ENCODE results near the gene OVAAL. TPM values are rescaled to one million over a fixed set of nuclear protein-coding genes. Genes with fewer than 3 reads are reported as not detected.

OVAAL gene
- polyA plus RNA-seq, 3 donors: not detected

GRCh38 chr1:180524160-180524914 is 34.4 kb upstream of the OVAAL start:
- WGBS (ENCODE audit: insufficient coverage): 100% methylated on average over 4 of the region's 7 CpGs
- peaks cover 10% of the 10 kb centered on the region for H3K4me1 Mint-ChIP-seq
- Histone ChIP-seq H2AFZ (ENCODE audit: insufficient read depth, low read depth, low read length, poor library complexity, severe bottlenecking) (no peak overlapping the region), H3K9ac (ENCODE audit: insufficient read depth, low read length, poor library complexity, severe bottlenecking) (no peak overlapping the region), H3K79me2 (ENCODE audit: insufficient read depth, low read length) (no peaks in the 10 kb centered on the region), H3K9me3 (replicated peaks in 1 of 2; ENCODE audit: control insufficient read depth in 1 of 2, insufficient read depth in 1 of 2, low read length in 2 of 2) (no peaks in the 10 kb centered on the region), H3K4me3 (replicated peaks in 1 of 3; ENCODE audit: low read depth in 2 of 3, low read length in 3 of 3) (no peak overlapping the region), H3K4me2 (replicated peaks; ENCODE audit: extremely low read depth, low read length, poor library complexity, severe bottlenecking) (no peak overlapping the region), H4K20me1 (ENCODE audit: insufficient read depth, low read length) (no peaks in the 10 kb centered on the region), H3K36me3 (replicated peaks in 1 of 2; ENCODE audit: control insufficient read depth in 1 of 2, insufficient read depth in 2 of 2, low read length in 2 of 2) (no peaks in the 10 kb centered on the region), H3K27ac (ENCODE audit: low read depth in 1 of 2, low read length in 2 of 2) (no peak overlapping the region), H3K27me3 (ENCODE audit: control insufficient read depth in 2 of 2, insufficient read depth in 2 of 2, low read length in 2 of 2) (no peaks in the 10 kb centered on the region), H3K4me1 (ENCODE audit: control insufficient read depth in 1 of 2, insufficient read depth in 2 of 2, low read length in 2 of 2) (peaks cover 5 to 8% of the 10 kb centered on the region in 2 donors)
- TF ChIP-seq, protein P1, sequence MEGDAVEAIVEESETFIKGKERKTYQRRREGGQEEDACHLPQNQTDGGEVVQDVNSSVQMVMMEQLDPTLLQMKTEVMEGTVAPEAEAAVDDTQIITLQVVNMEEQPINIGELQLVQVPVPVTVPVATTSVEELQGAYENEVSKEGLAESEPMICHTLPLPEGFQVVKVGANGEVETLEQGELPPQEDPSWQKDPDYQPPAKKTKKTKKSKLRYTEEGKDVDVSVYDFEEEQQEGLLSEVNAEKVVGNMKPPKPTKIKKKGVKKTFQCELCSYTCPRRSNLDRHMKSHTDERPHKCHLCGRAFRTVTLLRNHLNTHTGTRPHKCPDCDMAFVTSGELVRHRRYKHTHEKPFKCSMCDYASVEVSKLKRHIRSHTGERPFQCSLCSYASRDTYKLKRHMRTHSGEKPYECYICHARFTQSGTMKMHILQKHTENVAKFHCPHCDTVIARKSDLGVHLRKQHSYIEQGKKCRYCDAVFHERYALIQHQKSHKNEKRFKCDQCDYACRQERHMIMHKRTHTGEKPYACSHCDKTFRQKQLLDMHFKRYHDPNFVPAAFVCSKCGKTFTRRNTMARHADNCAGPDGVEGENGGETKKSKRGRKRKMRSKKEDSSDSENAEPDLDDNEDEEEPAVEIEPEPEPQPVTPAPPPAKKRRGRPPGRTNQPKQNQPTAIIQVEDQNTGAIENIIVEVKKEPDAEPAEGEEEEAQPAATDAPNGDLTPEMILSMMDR (IDR thresholded peaks at IDR 0.05): no peak
- intact Hi-C loops (cut with micrococcal nuclease): loop anchor here in 1 of 2 donors (5.0 kb wide), 1 partner anchor 338 kb away; no protein-coding TSS in a partner anchor
- H3K27me3 Mint-ChIP-seq (ENCODE audit: low read depth in 3 of 3): peaks cover 0 to 2% (median 1%) of the 10 kb centered on the region in 3 donors
- no peak for DNase-seq
- no peak overlapping the region for H3K4me3 Mint-ChIP-seq
- H3K36me3 Mint-ChIP-seq: no peaks in the 10 kb centered on the region
- no peaks in the 10 kb centered on the region for H3K9me3 Mint-ChIP-seq
- no peak overlapping the region for H3K27ac Mint-ChIP-seq

DNA sequence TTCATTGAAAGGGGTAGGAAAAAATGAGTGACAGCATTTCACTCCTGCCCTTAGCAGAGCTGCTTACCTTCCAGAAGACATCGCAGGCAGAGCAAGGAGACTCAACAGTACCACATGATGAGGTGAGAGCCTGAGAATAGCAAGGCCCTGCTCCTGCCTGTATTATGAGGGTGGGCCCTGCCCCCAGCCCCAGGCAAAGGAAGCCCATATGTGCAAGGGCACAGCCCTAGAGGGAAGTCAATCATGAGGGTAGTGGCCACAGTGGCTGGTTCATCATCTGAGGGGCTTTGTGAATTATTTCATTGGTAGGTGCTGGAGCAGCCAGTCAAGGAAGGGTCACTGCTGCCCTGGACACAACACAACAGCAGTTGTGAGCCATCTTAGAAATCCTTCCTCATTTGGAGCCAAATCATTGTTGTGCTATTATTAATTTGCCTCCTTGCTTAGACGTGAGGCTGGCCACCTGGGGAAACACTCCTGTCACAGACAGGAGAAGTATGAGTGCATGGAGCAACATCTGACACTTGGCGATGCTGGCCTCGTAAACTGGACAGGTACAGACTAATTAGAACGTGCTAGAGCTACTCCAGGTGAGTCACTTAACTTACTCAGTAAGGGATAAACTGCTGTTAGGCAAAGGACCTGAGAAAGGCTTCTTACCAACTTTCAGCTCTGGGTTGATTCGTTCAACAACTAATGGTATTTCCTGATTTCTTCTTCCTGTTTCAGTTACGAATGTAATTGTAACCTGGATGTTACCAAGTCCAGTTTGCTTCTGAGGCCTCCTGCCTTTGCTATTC is 33.6 kb upstream of the OVAAL start:
- H3K4me2 ChIP-seq (replicated peaks; ENCODE audit: extremely low read depth, low read length, poor library complexity, severe bottlenecking): no peak overlapping the region
- peaks cover 10% of the 10 kb centered on the region for H3K4me1 Mint-ChIP-seq
- no peak overlapping the region for H3K27ac Mint-ChIP-seq

More for the DNA sequence above, 33.6 kb upstream of the OVAAL start:
- Mint-ChIP-seq H3K9me3 (no peaks in the 10 kb centered on the region), H3K4me3 (peak overlapping the region in 1 of 2 donors; percentile 80), H3K36me3 (no peaks in the 10 kb centered on the region), H3K27me3 (ENCODE audit: low read depth in 3 of 3) (peaks cover 0 to 1% (median 0%) of the 10 kb centered on the region in 3 donors)
- Histone ChIP-seq H4K20me1 (ENCODE audit: insufficient read depth, low read length) (no peaks in the 10 kb centered on the region), H3K9me3 (replicated peaks in 1 of 2; ENCODE audit: control insufficient read depth in 1 of 2, insufficient read depth in 1 of 2, low read length in 2 of 2) (no peaks in the 10 kb centered on the region), H3K27me3 (ENCODE audit: control insufficient read depth in 2 of 2, insufficient read depth in 2 of 2, low read length in 2 of 2) (no peaks in the 10 kb centered on the region), H3K27ac (ENCODE audit: low read depth in 1 of 2, low read length in 2 of 2) (no peak overlapping the region), H3K36me3 (replicated peaks in 1 of 2; ENCODE audit: control insufficient read depth in 1 of 2, insufficient read depth in 2 of 2, low read length in 2 of 2) (no peaks in the 10 kb centered on the region), H2AFZ (ENCODE audit: insufficient read depth, low read depth, low read length, poor library complexity, severe bottlenecking) (peak overlapping the region; percentile 23), H3K9ac (ENCODE audit: insufficient read depth, low read length, poor library complexity, severe bottlenecking) (no peak overlapping the region), H3K4me3 (replicated peaks in 1 of 3; ENCODE audit: low read depth in 2 of 3, low read length in 3 of 3) (no peak overlapping the region), H3K79me2 (ENCODE audit: insufficient read depth, low read length) (no peaks in the 10 kb centered on the region), H3K4me1 (ENCODE audit: control insufficient read depth in 1 of 2, insufficient read depth in 2 of 2, low read length in 2 of 2) (peaks cover 5 to 8% of the 10 kb centered on the region in 2 donors)
- intact Hi-C loops (cut with micrococcal nuclease): loop anchor here in 1 of 2 donors (5.0 kb wide), 1 partner anchor 337 kb away; no protein-coding TSS in a partner anchor
- DNase-seq: peak in 1 of 3 donors; percentile 6
- 50% methylated on average over 4 of the region's 7 CpGs for WGBS (ENCODE audit: insufficient coverage)
- TF ChIP-seq, protein P1 (IDR thresholded peaks at IDR 0.05): no peak

Data from CD14-positive monocyte (primary cell).